ENCODE data around the gene MLF2. TPM values are rescaled to one million over a fixed set of nuclear protein-coding genes. Genes with fewer than 3 reads are reported as not detected.

The MLF2 gene
- total and polyA plus RNA-seq, 9 donors = 88.2 to 161 (median 146) TPM

GRCh38 chr12:6766651-6767349 is 13.9 kb upstream of the MLF2 start:
- peaks cover 2% of the 10 kb centered on the region for H3K27me3 ChIP-seq (ENCODE audit: control insufficient read depth, insufficient read depth, low read length)
- H3K4me1 ChIP-seq (ENCODE audit: control insufficient read depth, insufficient read depth, low read length) = peaks cover 56% of the 10 kb centered on the region
- peaks cover 33% of the 10 kb centered on the region for H3K36me3 ChIP-seq (ENCODE audit: control insufficient read depth, insufficient read depth, low read length)
- H3K9me3 ChIP-seq (replicated peaks; ENCODE audit: control insufficient read depth, low read depth, low read length) = no peaks in the 10 kb centered on the region
- DNase-seq = peak; percentile 92
- H3K27ac ChIP-seq (ENCODE audit: low read length) = peak overlapping the region; percentile 93
- WGBS (ENCODE audit: insufficient coverage) = under 1% methylated on average over 88 of the region's 88 CpGs
- peak overlapping the region; percentile 96 for H3K4me3 ChIP-seq (ENCODE audit: low read length)

- DNase-seq = peak; percentile 97
- Histone ChIP-seq H3K27ac (ENCODE audit: low read length) (peak within 1 kb of the TSS; percentile 99), H3K9me3 (replicated peaks; ENCODE audit: control insufficient read depth, low read depth, low read length) (no peaks in the 10 kb centered on the region), H3K4me3 (ENCODE audit: low read length) (peak within 1 kb of the TSS; percentile 96), H3K27me3 (ENCODE audit: control insufficient read depth, insufficient read depth, low read length) (peaks cover 2% of the 10 kb centered on the region), H3K4me1 (ENCODE audit: control insufficient read depth, insufficient read depth, low read length) (peaks cover 55% of the 10 kb centered on the region), H3K36me3 (ENCODE audit: control insufficient read depth, insufficient read depth, low read length) (peaks cover 24% of the 10 kb centered on the region)
- WGBS (ENCODE audit: insufficient coverage) = 2% methylated on average over 49 of the region's 63 CpGs
These were observed 13.0 kb upstream of the MLF2 start, which contains the start of gene PTMS for GRCh38 chr12:6765634-6766581. PTMS (plus strand) TSS chr12:6766363; CDS start chr12:6766706, 343 bp downstream.

- H3K4me1 ChIP-seq (ENCODE audit: control insufficient read depth, insufficient read depth, low read length) = peaks cover 51% of the 10 kb centered on the region
- peaks cover 2% of the 10 kb centered on the region for H3K27me3 ChIP-seq (ENCODE audit: control insufficient read depth, insufficient read depth, low read length)
- DNase-seq = no peak
- H3K4me3 ChIP-seq (ENCODE audit: low read length) = peak overlapping the region; percentile 55
- no peaks in the 10 kb centered on the region for H3K9me3 ChIP-seq (replicated peaks; ENCODE audit: control insufficient read depth, low read depth, low read length)
- H3K27ac ChIP-seq (ENCODE audit: low read length) = peak overlapping the region; percentile 99
- 32% methylated on average over 6 of the region's 7 CpGs for WGBS (ENCODE audit: insufficient coverage)
- peaks cover 16% of the 10 kb centered on the region for H3K36me3 ChIP-seq (ENCODE audit: control insufficient read depth, insufficient read depth, low read length)
These were observed 12.2 kb upstream of the MLF2 start for GRCh38 chr12:6765048-6765633.

- peaks cover 45% of the 10 kb centered on the region for H3K4me1 ChIP-seq (ENCODE audit: control insufficient read depth, insufficient read depth, low read length)
These were observed 11.3 kb upstream of the MLF2 start for GRCh38 chr12:6764011-6764828.

GRCh38 chr12:6763380-6763779 is 10.4 kb upstream of the MLF2 start:
- H3K27me3 ChIP-seq (ENCODE audit: control insufficient read depth, insufficient read depth, low read length) = peaks cover 2% of the 10 kb centered on the region
- WGBS (ENCODE audit: insufficient coverage) = no CpG with 5 or more reads among the region's 4 CpGs
- peaks cover 40% of the 10 kb centered on the region for H3K4me1 ChIP-seq (ENCODE audit: control insufficient read depth, insufficient read depth, low read length)
- peak overlapping the region; percentile 99 for H3K27ac ChIP-seq (ENCODE audit: low read length)
- H3K4me3 ChIP-seq (ENCODE audit: low read length) = peak overlapping the region; percentile 22
- H3K9me3 ChIP-seq (replicated peaks; ENCODE audit: control insufficient read depth, low read depth, low read length) = no peaks in the 10 kb centered on the region
- no peak for DNase-seq
- peaks cover 6% of the 10 kb centered on the region for H3K36me3 ChIP-seq (ENCODE audit: control insufficient read depth, insufficient read depth, low read length)

More at GRCh38 chr12:6764011-6764828, 11.3 kb upstream of the MLF2 start:
- H3K27ac ChIP-seq (ENCODE audit: low read length) = peak overlapping the region; percentile 99
- H3K9me3 ChIP-seq (replicated peaks; ENCODE audit: control insufficient read depth, low read depth, low read length) = no peaks in the 10 kb centered on the region
- WGBS (ENCODE audit: insufficient coverage) = 0% methylated on average over 12 of the region's 16 CpGs
- peak; percentile 99 for DNase-seq
- peaks cover 7% of the 10 kb centered on the region for H3K36me3 ChIP-seq (ENCODE audit: control insufficient read depth, insufficient read depth, low read length)
- peak overlapping the region; percentile 22 for H3K4me3 ChIP-seq (ENCODE audit: low read length)
- peaks cover 2% of the 10 kb centered on the region for H3K27me3 ChIP-seq (ENCODE audit: control insufficient read depth, insufficient read depth, low read length)

- Histone ChIP-seq H3K27ac (ENCODE audit: low read length) (no peak overlapping the region), H3K4me1 (ENCODE audit: control insufficient read depth, insufficient read depth, low read length) (peaks cover 21% of the 10 kb centered on the region), H3K27me3 (ENCODE audit: control insufficient read depth, insufficient read depth, low read length) (no peaks in the 10 kb centered on the region), H3K9me3 (replicated peaks; ENCODE audit: control insufficient read depth, low read depth, low read length) (no peaks in the 10 kb centered on the region), H3K4me3 (ENCODE audit: low read length) (no peak overlapping the region), H3K36me3 (ENCODE audit: control insufficient read depth, insufficient read depth, low read length) (no peaks in the 10 kb centered on the region)
- DNase-seq = no peak
- 64% methylated on average over 5 of the region's 5 CpGs for WGBS (ENCODE audit: insufficient coverage)
These were observed 6.8 kb upstream of the MLF2 start for GRCh38 chr12:6759741-6760140.

GRCh38 chr12:6758506-6759095 is 5.7 kb upstream of the MLF2 start:
- Histone ChIP-seq H3K9me3 (replicated peaks; ENCODE audit: control insufficient read depth, low read depth, low read length) (no peaks in the 10 kb centered on the region), H3K27me3 (ENCODE audit: control insufficient read depth, insufficient read depth, low read length) (no peaks in the 10 kb centered on the region), H3K36me3 (ENCODE audit: control insufficient read depth, insufficient read depth, low read length) (no peaks in the 10 kb centered on the region), H3K27ac (ENCODE audit: low read length) (no peak overlapping the region), H3K4me1 (ENCODE audit: control insufficient read depth, insufficient read depth, low read length) (peaks cover 15% of the 10 kb centered on the region), H3K4me3 (ENCODE audit: low read length) (no peak overlapping the region)
- WGBS (ENCODE audit: insufficient coverage) = 56% methylated on average over 9 of the region's 9 CpGs
- DNase-seq = no peak

GRCh38 chr12:6757028-6757690 is 4.2 kb upstream of the MLF2 start:
- H3K4me3 ChIP-seq (ENCODE audit: low read length) = no peak overlapping the region
- H3K9me3 ChIP-seq (replicated peaks; ENCODE audit: control insufficient read depth, low read depth, low read length) = no peaks in the 10 kb centered on the region
- DNase-seq = no peak
- 65% methylated on average over 5 of the region's 8 CpGs for WGBS (ENCODE audit: insufficient coverage)
- H3K27me3 ChIP-seq (ENCODE audit: control insufficient read depth, insufficient read depth, low read length) = no peaks in the 10 kb centered on the region
- H3K36me3 ChIP-seq (ENCODE audit: control insufficient read depth, insufficient read depth, low read length) = no peaks in the 10 kb centered on the region
- peaks cover 14% of the 10 kb centered on the region for H3K4me1 ChIP-seq (ENCODE audit: control insufficient read depth, insufficient read depth, low read length)
- H3K27ac ChIP-seq (ENCODE audit: low read length) = no peak overlapping the region

GRCh38 chr12:6754411-6754810 is 1.5 kb upstream of the MLF2 start:
- WGBS (ENCODE audit: insufficient coverage) = 94% methylated on average over 2 of the region's 2 CpGs
- Histone ChIP-seq H3K27ac (ENCODE audit: low read length) (peak overlapping the region; percentile 100), H3K36me3 (ENCODE audit: control insufficient read depth, insufficient read depth, low read length) (peaks cover 27% of the 10 kb centered on the region), H3K4me3 (ENCODE audit: low read length) (no peak overlapping the region), H3K4me1 (ENCODE audit: control insufficient read depth, insufficient read depth, low read length) (peaks cover 23% of the 10 kb centered on the region), H3K9me3 (replicated peaks; ENCODE audit: control insufficient read depth, low read depth, low read length) (no peaks in the 10 kb centered on the region), H3K27me3 (ENCODE audit: control insufficient read depth, insufficient read depth, low read length) (no peaks in the 10 kb centered on the region)
- DNase-seq = no peak

All from muscle of leg (tissue), 11 donors.